SK-N-MC (cell line): Measurements from ENCODE around the gene ZCCHC17.

Source experiments
- EZH2 ChIP-seq: fragments of 200-600 bp; sonication (generic); IDR thresholded peaks from one replicate; pipeline ENCODE4 v1.6.1; 2017; ENCODE audit warnings: antibody characterized with exemption
- FOXP2 ChIP-seq: optimal IDR thresholded peaks from 2 replicates; pipeline ENCODE3; 2011; ENCODE audit warnings: mild to moderate bottlenecking, moderate library complexity; ENCODE audit not compliant: insufficient read depth; ENCODE audit errors: extremely low read length, control extremely low read depth
- POLR2AphosphoS5 ChIP-seq: IDR thresholded peaks from 2 replicates; pipeline ENCODE4 v1.6.1; 2012; ENCODE audit warnings: mild to moderate bottlenecking, low read depth, low read length, borderline replicate concordance

GRCh38 chr1:31257213-31257612 is 39.6 kb upstream of the ZCCHC17 start:
- TF ChIP-seq POLR2AphosphoS5 (no peak), EZH2 (no peak), FOXP2 (no peak)
